GM12875 (cell line): ENCODE measurements around the gene CPT1A.

Source experiments
- H3K4me3 ChIP-seq: one replicate; pipeline ENCODE4 v1.5.1; 2011; ENCODE audit warnings: low read depth, low read length, control low read depth
- TF ChIP-seq, protein P1 (sequence below): IDR thresholded peaks from 2 replicates; pipeline ENCODE4 v1.5.1; 2011; ENCODE audit warnings: low read depth, mild to moderate bottlenecking, control low read depth, inconsistent platforms, low read length, moderate library complexity, borderline replicate concordance; ENCODE audit not compliant: insufficient read depth

Gene CPT1A

GRCh38 chr11:68727783-68728182 is 113.9 kb downstream of the CPT1A start:
- TF ChIP-seq, protein P1, sequence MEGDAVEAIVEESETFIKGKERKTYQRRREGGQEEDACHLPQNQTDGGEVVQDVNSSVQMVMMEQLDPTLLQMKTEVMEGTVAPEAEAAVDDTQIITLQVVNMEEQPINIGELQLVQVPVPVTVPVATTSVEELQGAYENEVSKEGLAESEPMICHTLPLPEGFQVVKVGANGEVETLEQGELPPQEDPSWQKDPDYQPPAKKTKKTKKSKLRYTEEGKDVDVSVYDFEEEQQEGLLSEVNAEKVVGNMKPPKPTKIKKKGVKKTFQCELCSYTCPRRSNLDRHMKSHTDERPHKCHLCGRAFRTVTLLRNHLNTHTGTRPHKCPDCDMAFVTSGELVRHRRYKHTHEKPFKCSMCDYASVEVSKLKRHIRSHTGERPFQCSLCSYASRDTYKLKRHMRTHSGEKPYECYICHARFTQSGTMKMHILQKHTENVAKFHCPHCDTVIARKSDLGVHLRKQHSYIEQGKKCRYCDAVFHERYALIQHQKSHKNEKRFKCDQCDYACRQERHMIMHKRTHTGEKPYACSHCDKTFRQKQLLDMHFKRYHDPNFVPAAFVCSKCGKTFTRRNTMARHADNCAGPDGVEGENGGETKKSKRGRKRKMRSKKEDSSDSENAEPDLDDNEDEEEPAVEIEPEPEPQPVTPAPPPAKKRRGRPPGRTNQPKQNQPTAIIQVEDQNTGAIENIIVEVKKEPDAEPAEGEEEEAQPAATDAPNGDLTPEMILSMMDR: no peak
- H3K4me3 ChIP-seq: no peak overlapping the region

GRCh38 chr11:68724293-68724692 is 117.4 kb downstream of the CPT1A start:
- H3K4me3 ChIP-seq: no peak overlapping the region
- TF ChIP-seq, protein P1: no peak

- H3K4me3 ChIP-seq: no peak overlapping the region
- TF ChIP-seq, protein P1: no peak
Observed at GRCh38 chr11:68722143-68722542, 119.6 kb downstream of the CPT1A start.

DNA sequence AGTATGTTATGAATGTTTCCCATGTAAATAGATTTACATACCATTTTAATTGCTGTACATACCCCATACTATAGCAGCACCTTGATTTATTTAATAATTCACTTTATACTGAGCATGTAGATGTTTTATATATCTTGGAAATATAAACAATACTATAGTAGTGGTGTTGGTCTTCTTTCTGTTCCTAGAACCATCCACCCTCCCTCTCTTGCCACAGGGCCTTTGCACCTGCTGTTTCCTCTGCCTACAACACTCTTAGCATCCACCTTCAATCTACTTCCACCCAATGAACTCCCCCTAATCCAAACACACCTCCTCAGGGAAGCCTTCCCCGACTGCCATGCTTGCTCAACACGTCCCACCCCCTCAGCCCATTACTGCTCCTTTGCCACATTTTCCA is 120.6 kb downstream of the CPT1A start:
- TF ChIP-seq, protein P1: no peak
- no peak overlapping the region for H3K4me3 ChIP-seq

DNA sequence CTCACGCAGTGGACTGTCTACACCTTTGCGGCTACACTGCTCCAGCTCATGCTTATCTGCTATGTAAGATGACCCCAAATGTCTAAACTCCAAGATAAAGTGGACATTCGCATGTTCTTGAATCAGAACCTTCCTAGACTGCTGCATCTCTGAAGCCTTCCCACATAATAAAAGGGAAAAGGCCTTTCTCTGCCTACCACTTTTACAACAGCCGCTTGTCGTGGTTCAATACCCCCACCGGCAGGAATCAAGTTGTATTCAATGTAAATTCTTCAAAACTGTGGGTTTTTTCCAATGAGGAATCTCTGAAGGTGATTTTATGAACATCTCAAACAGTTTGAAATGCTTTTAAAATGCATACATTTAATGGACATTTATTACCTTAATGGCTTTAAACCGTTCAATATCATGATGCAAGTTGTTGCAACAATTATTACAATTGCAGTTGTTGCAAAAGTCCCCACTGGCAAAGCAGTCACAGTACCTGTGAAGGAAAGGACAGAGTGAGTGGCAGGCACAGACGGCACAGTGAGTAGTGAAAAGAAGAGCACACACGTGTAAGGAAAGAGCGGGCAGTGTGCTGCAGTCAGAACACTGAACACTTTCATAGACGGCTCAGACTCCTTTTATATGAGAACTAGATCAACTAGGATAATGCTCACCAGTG is 126.1 kb downstream of the CPT1A start:
- no peak overlapping the region for H3K4me3 ChIP-seq
- TF ChIP-seq, protein P1: no peak

DNA sequence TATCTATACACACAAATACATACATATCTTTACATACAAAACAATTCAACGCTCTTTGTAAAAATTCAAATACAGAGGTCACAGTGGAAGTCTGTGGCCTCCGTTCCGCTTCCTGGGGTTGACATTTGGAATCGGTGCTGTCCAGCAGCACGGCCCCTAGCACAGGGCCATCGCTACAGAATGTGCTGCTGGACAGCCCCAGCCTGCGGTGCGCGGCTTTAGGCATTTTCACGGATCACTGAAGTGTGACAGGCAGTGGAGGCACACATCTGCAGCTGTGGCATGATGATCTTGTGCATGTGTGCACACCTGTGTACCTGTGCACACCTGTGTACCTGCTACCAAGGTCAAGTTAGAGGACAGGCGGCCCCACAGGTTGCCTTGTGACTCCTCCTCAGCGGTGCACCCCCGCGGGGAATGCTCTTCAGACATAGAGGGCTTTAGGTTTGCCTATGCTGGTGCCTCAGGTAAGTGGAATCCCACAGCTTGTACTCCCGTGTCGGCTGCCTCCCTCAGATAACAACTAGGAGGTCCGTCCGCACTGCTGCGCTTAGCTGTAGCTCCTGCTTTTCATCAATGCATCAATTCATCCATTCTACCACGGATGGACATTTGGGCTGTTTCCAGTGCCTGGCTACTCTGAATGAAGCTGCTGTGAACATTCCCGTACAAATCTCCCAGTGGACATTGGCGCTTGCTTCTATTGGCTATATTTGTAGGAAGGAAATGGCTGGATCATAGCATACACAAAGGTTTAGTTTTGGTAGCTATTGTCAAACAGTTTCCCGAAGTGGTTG is 127.5 kb downstream of the CPT1A start:
- H3K4me3 ChIP-seq: no peak overlapping the region
- TF ChIP-seq, protein P1: no peak

GRCh38 chr11:68711114-68711513 is 130.6 kb downstream of the CPT1A start:
- TF ChIP-seq, protein P1: no peak

More at GRCh38 chr11:68711114-68711513, 130.6 kb downstream of the CPT1A start:
- no peak overlapping the region for H3K4me3 ChIP-seq
